ENCODE data around the gene FOCAD.

FOCAD gene

DNA sequence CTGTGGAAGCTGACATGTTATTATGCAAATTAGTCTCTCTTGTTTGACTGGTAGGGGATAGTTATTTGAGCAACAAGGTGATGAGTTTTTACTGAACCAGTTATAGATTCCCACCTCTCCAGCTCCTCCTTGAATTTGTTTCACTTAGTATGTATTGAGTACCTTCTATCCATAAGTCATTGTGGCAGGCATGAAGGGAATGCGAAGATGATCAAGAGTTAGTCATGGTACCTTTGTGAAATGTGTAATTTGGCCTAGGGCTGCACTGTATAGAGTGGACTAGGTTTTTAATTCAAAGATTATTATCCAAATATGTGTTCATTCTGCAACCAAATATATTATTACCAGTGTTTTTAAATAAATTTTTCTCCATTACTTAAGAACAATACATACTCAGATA, 237.3 kb downstream of the FOCAD start:
- Histone ChIP-seq H3K9me3 (ENCODE audit: control extremely low read depth in 1 of 5, control insufficient read depth in 4 of 5, insufficient read depth in 2 of 5, low read depth in 1 of 5, low read length in 4 of 5) (peaks cover 0 to 3% (median 0%) of the 10 kb centered on the region in 5 experiments), H3K36me3 (ENCODE audit: control insufficient read depth in 4 of 4, insufficient read depth in 4 of 4, low read length in 3 of 4) (peaks cover 2 to 14% (median 7%) of the 10 kb centered on the region in 4 experiments), H3K27me3 (replicated peaks in 2 of 5; ENCODE audit: control insufficient read depth in 4 of 5, insufficient read depth in 5 of 5, low read length in 4 of 5) (no peaks in the 10 kb centered on the region), H3K27ac (ENCODE audit: insufficient read depth in 1 of 2, low read depth in 1 of 2, low read length in 2 of 2, poor library complexity in 1 of 2, severe bottlenecking in 2 of 2) (no peak overlapping the region), H3K4me1 (ENCODE audit: control extremely low read depth in 1 of 4, control insufficient read depth in 4 of 4, insufficient read depth in 4 of 4, low read length in 3 of 4) (no peaks in the 10 kb centered on the region), H3K4me3 (ENCODE audit: control insufficient read depth in 1 of 7, extremely low read depth in 1 of 7, insufficient read depth in 4 of 7, low read depth in 2 of 7, low read length in 6 of 7) (no peak overlapping the region)
- no peak for DNase-seq
- no CpG with 5 or more reads among the region's 1 CpG for WGBS (ENCODE audit: insufficient coverage)
- CTCF ChIA-PET, result no interaction called here
- POLR2A ChIA-PET, result interaction anchor here (0.6 kb wide), 1 partner anchor 215 kb away, joined by 3 read pairs; no protein-coding TSS in a partner anchor

DNA sequence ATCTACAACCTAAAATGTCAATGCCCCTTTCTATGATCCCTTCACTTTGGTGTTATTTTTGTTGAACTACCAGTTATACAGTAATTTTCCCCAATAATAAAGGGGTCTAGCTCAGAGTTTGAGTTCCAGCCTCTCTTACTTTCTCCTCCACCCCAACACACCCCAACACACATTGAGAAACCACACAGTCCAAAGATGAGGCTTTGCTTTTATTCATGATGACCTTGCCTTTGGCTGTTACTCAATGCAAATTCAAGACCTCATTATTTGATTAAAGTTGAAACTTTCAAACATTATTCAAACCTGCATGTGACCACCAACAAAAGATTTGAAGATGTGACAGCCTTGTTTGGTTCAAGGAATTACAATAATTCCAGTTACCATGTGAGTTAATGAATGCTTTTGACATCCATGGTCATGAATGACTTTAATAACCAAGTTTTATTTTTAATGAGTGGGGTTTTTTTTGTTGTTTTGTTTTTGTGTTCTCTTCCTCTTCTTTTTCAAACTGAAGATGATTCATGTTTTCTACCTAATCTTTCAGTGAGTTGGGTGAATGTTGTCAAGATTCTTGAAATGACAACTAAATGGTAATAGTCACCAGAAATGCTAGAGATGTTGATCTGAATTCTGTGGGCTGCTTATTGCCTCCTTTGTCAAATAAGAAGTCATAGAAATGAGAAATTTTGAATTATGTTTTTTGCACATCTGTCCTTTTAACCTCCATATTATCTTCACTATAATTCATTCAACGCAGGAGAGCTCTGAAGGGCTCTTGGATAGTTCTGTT, 241.4 kb downstream of the FOCAD start:
- Histone ChIP-seq H3K4me1 (ENCODE audit: control extremely low read depth in 1 of 4, control insufficient read depth in 4 of 4, insufficient read depth in 4 of 4, low read length in 3 of 4) (peaks cover 0 to 3% (median 0%) of the 10 kb centered on the region in 4 experiments), H3K27ac (ENCODE audit: insufficient read depth in 1 of 2, low read depth in 1 of 2, low read length in 2 of 2, poor library complexity in 1 of 2, severe bottlenecking in 2 of 2) (no peak overlapping the region), H3K9me3 (ENCODE audit: control extremely low read depth in 1 of 5, control insufficient read depth in 4 of 5, insufficient read depth in 2 of 5, low read depth in 1 of 5, low read length in 4 of 5) (no peaks in the 10 kb centered on the region), H3K36me3 (ENCODE audit: control insufficient read depth in 4 of 4, insufficient read depth in 4 of 4, low read length in 3 of 4) (peaks cover 2 to 5% (median 4%) of the 10 kb centered on the region in 4 experiments), H3K27me3 (replicated peaks in 2 of 5; ENCODE audit: control insufficient read depth in 4 of 5, insufficient read depth in 5 of 5, low read length in 4 of 5) (no peaks in the 10 kb centered on the region), H3K4me3 (ENCODE audit: control insufficient read depth in 1 of 7, extremely low read depth in 1 of 7, insufficient read depth in 4 of 7, low read depth in 2 of 7, low read length in 6 of 7) (no peak overlapping the region)
- WGBS (ENCODE audit: insufficient coverage), result no CpG with 5 or more reads among the region's 1 CpG
- CTCF ChIA-PET, result interaction anchor here (2.5 kb wide), 1 partner anchor 16 kb away, joined by 10 read pairs; no protein-coding TSS in a partner anchor
- DNase-seq, result no peak
- POLR2A ChIA-PET, result no interaction called here

DNA sequence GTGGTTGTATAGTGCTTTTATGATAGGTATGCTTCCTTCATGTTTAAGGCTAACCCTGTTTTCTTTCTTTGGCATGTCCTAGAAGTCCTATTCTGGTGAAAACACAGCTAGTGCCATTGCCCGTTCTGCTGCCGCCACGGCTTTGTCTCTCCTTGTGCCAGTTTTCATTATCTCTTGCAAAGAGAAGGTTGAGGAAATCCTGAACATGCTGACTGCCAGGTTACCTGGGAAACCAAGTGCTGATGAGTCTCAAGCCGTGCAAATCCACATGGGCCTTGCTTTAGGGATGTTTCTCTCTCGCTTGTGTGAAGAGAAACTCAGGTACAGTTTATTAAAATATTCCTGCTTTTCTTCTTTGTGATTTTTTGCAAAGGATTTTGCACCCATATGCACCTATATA, 245.2 kb downstream of the FOCAD start:
- no peaks in the 10 kb centered on the region for H3K9me3 ChIP-seq (ENCODE audit: control extremely low read depth in 1 of 5, control insufficient read depth in 4 of 5, insufficient read depth in 2 of 5, low read depth in 1 of 5, low read length in 4 of 5)
- ChIA-PET CTCF (no interaction called here), POLR2A (no interaction called here)
- H3K4me3 ChIP-seq (ENCODE audit: control insufficient read depth in 1 of 7, extremely low read depth in 1 of 7, insufficient read depth in 4 of 7, low read depth in 2 of 7, low read length in 6 of 7), result no peak overlapping the region
- no peak for DNase-seq
- H3K4me1 ChIP-seq (ENCODE audit: control extremely low read depth in 1 of 4, control insufficient read depth in 4 of 4, insufficient read depth in 4 of 4, low read length in 3 of 4), result peaks cover 0 to 3% (median 0%) of the 10 kb centered on the region in 4 experiments
- WGBS (ENCODE audit: insufficient coverage), result 23% methylated on average over 4 of the region's 5 CpGs
- H3K36me3 ChIP-seq (ENCODE audit: control insufficient read depth in 4 of 4, insufficient read depth in 4 of 4, low read length in 3 of 4), result peaks cover 2 to 9% (median 4%) of the 10 kb centered on the region in 4 experiments
- H3K27ac ChIP-seq (ENCODE audit: insufficient read depth in 1 of 2, low read depth in 1 of 2, low read length in 2 of 2, poor library complexity in 1 of 2, severe bottlenecking in 2 of 2), result no peak overlapping the region
- no peaks in the 10 kb centered on the region for H3K27me3 ChIP-seq (replicated peaks in 2 of 5; ENCODE audit: control insufficient read depth in 4 of 5, insufficient read depth in 5 of 5, low read length in 4 of 5)

DNA sequence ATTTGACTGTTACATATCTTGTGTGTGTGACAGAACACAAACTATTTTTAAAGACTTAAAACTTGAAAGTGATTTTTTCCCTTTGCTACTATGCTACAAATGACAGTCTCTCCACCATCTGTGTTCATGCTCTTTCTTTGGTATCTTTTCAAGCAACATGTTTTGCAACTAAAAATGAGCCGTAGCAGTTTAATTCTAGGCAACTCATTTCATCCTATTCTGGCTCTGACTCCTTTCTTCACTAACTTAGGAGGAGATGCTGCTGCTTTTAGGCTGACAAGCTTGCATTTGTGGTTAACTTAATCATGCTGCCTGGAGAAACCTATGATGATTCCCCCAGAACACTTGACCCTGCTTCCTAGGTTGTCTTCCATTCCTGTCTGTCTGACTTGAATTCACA, 246.8 kb downstream of the FOCAD start:
- ChIA-PET POLR2A (no interaction called here), CTCF (interaction anchor here (1.2 kb wide), 1 partner anchor 10 kb away, joined by 3 read pairs; no protein-coding TSS in a partner anchor)

DNA sequence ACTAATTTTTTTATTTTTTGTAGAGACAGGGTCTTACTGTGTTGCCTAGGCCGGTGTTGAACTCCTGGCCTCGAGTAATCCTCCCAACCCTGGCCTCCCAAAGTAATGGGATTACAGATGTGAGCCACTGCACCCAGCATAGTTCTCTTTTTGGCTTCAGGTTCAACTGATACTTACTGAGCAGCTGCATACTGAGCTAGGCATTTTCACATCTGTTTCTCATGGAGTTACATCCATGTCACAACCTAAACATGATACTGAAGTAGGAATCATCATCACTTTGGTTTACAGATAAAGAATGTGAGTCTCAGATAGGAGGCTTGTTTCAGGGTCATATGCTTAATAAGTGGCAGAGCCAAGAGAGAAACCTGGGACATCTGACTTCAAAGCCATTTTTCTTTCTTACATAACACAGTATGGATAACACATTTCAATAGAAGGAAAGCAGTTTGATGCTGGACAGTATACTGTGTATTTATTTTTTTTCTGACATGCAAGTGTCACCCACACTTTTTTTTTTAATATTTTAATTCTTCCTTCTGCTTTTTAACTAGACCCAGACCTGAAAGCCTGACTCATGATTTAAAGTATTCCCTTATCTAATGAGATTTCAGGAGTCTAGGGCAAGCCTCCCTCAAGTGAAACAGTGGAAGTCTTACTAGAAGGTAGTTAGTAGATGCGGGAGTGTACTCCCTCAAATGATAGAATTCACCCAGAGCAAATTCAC, 256.6 kb downstream of the FOCAD start:
- peaks cover 0 to 4% (median 0%) of the 10 kb centered on the region in 4 experiments for H3K4me1 ChIP-seq (ENCODE audit: control extremely low read depth in 1 of 4, control insufficient read depth in 4 of 4, insufficient read depth in 4 of 4, low read length in 3 of 4)
- no peak for DNase-seq
- no peaks in the 10 kb centered on the region for H3K27me3 ChIP-seq (replicated peaks in 2 of 5; ENCODE audit: control insufficient read depth in 4 of 5, insufficient read depth in 5 of 5, low read length in 4 of 5)
- CTCF ChIA-PET, result interaction anchor here (0.6 to 4.5 kb wide), 26 partner anchors 10 to 1012 kb away, joined by 3 to 36 read pairs (median 3); partner anchors contain the start of gene MLLT3
- POLR2A ChIA-PET, result interaction anchor here (0.6 kb wide), 1 partner anchor 317 kb away, joined by 4 read pairs; no protein-coding TSS in a partner anchor
- peak overlapping the region in 2 of 7 experiments; percentile 11 to 62 for H3K4me3 ChIP-seq (ENCODE audit: control insufficient read depth in 1 of 7, extremely low read depth in 1 of 7, insufficient read depth in 4 of 7, low read depth in 2 of 7, low read length in 6 of 7)
- H3K27ac ChIP-seq (ENCODE audit: insufficient read depth in 1 of 2, low read depth in 1 of 2, low read length in 2 of 2, poor library complexity in 1 of 2, severe bottlenecking in 2 of 2), result no peak overlapping the region
- no peaks in the 10 kb centered on the region for H3K9me3 ChIP-seq (ENCODE audit: control extremely low read depth in 1 of 5, control insufficient read depth in 4 of 5, insufficient read depth in 2 of 5, low read depth in 1 of 5, low read length in 4 of 5)
- WGBS (ENCODE audit: insufficient coverage), result 100% methylated on average over 2 of the region's 3 CpGs
- peaks cover 0 to 9% (median 4%) of the 10 kb centered on the region in 4 experiments for H3K36me3 ChIP-seq (ENCODE audit: control insufficient read depth in 4 of 4, insufficient read depth in 4 of 4, low read length in 3 of 4)

More for the DNA sequence above, 246.8 kb downstream of the FOCAD start:
- no peak overlapping the region for H3K27ac ChIP-seq (ENCODE audit: insufficient read depth in 1 of 2, low read depth in 1 of 2, low read length in 2 of 2, poor library complexity in 1 of 2, severe bottlenecking in 2 of 2)
- no peak overlapping the region for H3K4me3 ChIP-seq (ENCODE audit: control insufficient read depth in 1 of 7, extremely low read depth in 1 of 7, insufficient read depth in 4 of 7, low read depth in 2 of 7, low read length in 6 of 7)
- H3K4me1 ChIP-seq (ENCODE audit: control extremely low read depth in 1 of 4, control insufficient read depth in 4 of 4, insufficient read depth in 4 of 4, low read length in 3 of 4), result peaks cover 0 to 3% (median 0%) of the 10 kb centered on the region in 4 experiments
- H3K9me3 ChIP-seq (ENCODE audit: control extremely low read depth in 1 of 5, control insufficient read depth in 4 of 5, insufficient read depth in 2 of 5, low read depth in 1 of 5, low read length in 4 of 5), result no peaks in the 10 kb centered on the region
- H3K36me3 ChIP-seq (ENCODE audit: control insufficient read depth in 4 of 4, insufficient read depth in 4 of 4, low read length in 3 of 4), result peaks cover 2 to 6% (median 3%) of the 10 kb centered on the region in 4 experiments
- DNase-seq, result no peak
- no peaks in the 10 kb centered on the region for H3K27me3 ChIP-seq (replicated peaks in 2 of 5; ENCODE audit: control insufficient read depth in 4 of 5, insufficient read depth in 5 of 5, low read length in 4 of 5)
- WGBS (ENCODE audit: insufficient coverage), result 90% methylated on average over 1 of the region's 1 CpG

DNA sequence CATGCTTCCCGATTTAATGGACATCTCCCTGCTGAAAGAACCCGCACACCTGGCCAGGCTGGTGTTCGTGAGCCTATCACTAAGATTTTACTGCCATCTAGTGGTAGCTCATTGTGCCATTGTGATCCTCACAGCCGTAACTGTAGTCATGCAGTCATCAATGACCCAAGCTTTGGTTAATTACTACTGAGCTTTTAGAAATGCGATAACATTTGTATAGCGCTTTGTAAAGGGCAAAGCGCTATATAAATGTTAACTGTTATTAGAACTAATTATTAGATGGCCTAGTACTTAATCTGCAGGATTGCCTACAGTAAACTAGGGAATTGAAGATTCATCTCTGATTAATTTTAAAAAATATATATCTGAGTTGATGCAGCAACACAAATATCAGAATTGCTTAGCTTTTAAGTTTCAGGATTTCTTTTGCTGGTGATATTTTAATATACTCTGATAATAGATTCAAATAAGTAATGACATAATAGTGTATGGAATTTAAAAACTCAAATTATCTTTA, 257.2 kb downstream of the FOCAD start:
- Histone ChIP-seq H3K4me3 (ENCODE audit: control insufficient read depth in 1 of 7, extremely low read depth in 1 of 7, insufficient read depth in 4 of 7, low read depth in 2 of 7, low read length in 6 of 7) (peak overlapping the region in 2 of 7 experiments; percentile 11 to 62), H3K27me3 (replicated peaks in 2 of 5; ENCODE audit: control insufficient read depth in 4 of 5, insufficient read depth in 5 of 5, low read length in 4 of 5) (no peaks in the 10 kb centered on the region), H3K27ac (ENCODE audit: insufficient read depth in 1 of 2, low read depth in 1 of 2, low read length in 2 of 2, poor library complexity in 1 of 2, severe bottlenecking in 2 of 2) (no peak overlapping the region), H3K36me3 (ENCODE audit: control insufficient read depth in 4 of 4, insufficient read depth in 4 of 4, low read length in 3 of 4) (peaks cover 0 to 9% (median 4%) of the 10 kb centered on the region in 4 experiments), H3K4me1 (ENCODE audit: control extremely low read depth in 1 of 4, control insufficient read depth in 4 of 4, insufficient read depth in 4 of 4, low read length in 3 of 4) (peaks cover 0 to 4% (median 0%) of the 10 kb centered on the region in 4 experiments), H3K9me3 (ENCODE audit: control extremely low read depth in 1 of 5, control insufficient read depth in 4 of 5, insufficient read depth in 2 of 5, low read depth in 1 of 5, low read length in 4 of 5) (no peaks in the 10 kb centered on the region)
- peak; percentile 72 to 84 (median 82) for DNase-seq
- ChIA-PET CTCF (interaction anchor here (0.7 to 4.5 kb wide), 30 partner anchors 13 to 1012 kb away, joined by 3 to 36 read pairs (median 4); partner anchors contain the start of gene MLLT3), POLR2A (interaction anchor here (0.6 kb wide), 1 partner anchor 318 kb away, joined by 4 read pairs; no protein-coding TSS in a partner anchor)
- 8% methylated on average over 3 of the region's 7 CpGs for WGBS (ENCODE audit: insufficient coverage)
